GM21786 (cell line): ENCODE results near the gene MAB21L3.
"Not testable (repeated sequence)": the region's sequence is repeated elsewhere in the genome, so short reads cannot be mapped to it uniquely, and the experiment has no call there.

Experiments used
- ATAC-seq: cut with Tn5 transposase; IDR thresholded peaks from one replicate; pipeline ENCODE4 v1.9.1; 2021; ENCODE audit not compliant: unreplicated experiment

MAB21L3 gene

GRCh38 chr1:116133696-116134475 is 22.7 kb downstream of the MAB21L3 start:
- ATAC-seq = no peak

GRCh38 chr1:116134476-116134773 is 23.2 kb downstream of the MAB21L3 start:
- ATAC-seq = no peak

- ATAC-seq = no peak
Measured at GRCh38 chr1:116138277-116138792, 27.1 kb downstream of the MAB21L3 start.

- ATAC-seq = no peak
Measured at GRCh38 chr1:116139592-116140134, 28.5 kb downstream of the MAB21L3 start.

GRCh38 chr1:116144151-116144550 is 33.0 kb downstream of the MAB21L3 start:
- no peak for ATAC-seq

- ATAC-seq = not testable (repeated sequence)
Measured at GRCh38 chr1:116146447-116147113, 35.4 kb downstream of the MAB21L3 start.

GRCh38 chr1:116147114-116147510 is 35.9 kb downstream of the MAB21L3 start:
- no peak for ATAC-seq

- ATAC-seq = no peak
Measured at GRCh38 chr1:116147972-116148371, 36.8 kb downstream of the MAB21L3 start.

- ATAC-seq = no peak
Measured at GRCh38 chr1:116148967-116149366, 37.8 kb downstream of the MAB21L3 start.

GRCh38 chr1:116150368-116150767 is 39.2 kb downstream of the MAB21L3 start:
- ATAC-seq = no peak

- ATAC-seq = peak; percentile 97
Measured at GRCh38 chr1:116151739-116152576, 40.8 kb downstream of the MAB21L3 start.

GRCh38 chr1:116152577-116152943 is 41.4 kb downstream of the MAB21L3 start:
- no peak for ATAC-seq

GRCh38 chr1:116152950-116153691 is 41.9 kb downstream of the MAB21L3 start:
- no peak for ATAC-seq

- no peak for ATAC-seq
Measured at GRCh38 chr1:116153692-116154031, 42.5 kb downstream of the MAB21L3 start.

GRCh38 chr1:116154536-116154935 is 43.3 kb downstream of the MAB21L3 start:
- no peak for ATAC-seq

GRCh38 chr1:116157096-116157495 is 45.9 kb downstream of the MAB21L3 start:
- ATAC-seq = no peak

GRCh38 chr1:116159177-116159576 is 48.0 kb downstream of the MAB21L3 start:
- no peak for ATAC-seq

- ATAC-seq = no peak
Measured at GRCh38 chr1:116159611-116160010, 48.4 kb downstream of the MAB21L3 start.

GRCh38 chr1:116161390-116161789 is 50.2 kb downstream of the MAB21L3 start:
- no peak for ATAC-seq

GRCh38 chr1:116161877-116162390 is 50.7 kb downstream of the MAB21L3 start:
- no peak for ATAC-seq

GRCh38 chr1:116163533-116163932 is 52.3 kb downstream of the MAB21L3 start:
- no peak for ATAC-seq
